HCT116 (cell line): ENCODE results near the gene CAMKK1. TPM values are rescaled to one million over a fixed set of nuclear protein-coding genes. Genes with fewer than 3 reads are reported as not detected.

Experiments used
- ATAC-seq: fragments of 200-7000 bp; cut with Tn5 transposase; 2 replicates; pipeline ENCODE4 v1.9.1; 2020; ENCODE audit warnings: mild to moderate bottlenecking, moderate library complexity
- BruUV-seq: library from RNA; stranded (reverse); fragments of 400-500 nt; replicated peaks from 2 replicates; lab custom pipeline; 2021; lab: Mats Ljungman, UMichigan
- CTCF ChIA-PET: fragments of 300-600 bp; sonication (Branson Sonifier 250); formaldehyde crosslinking; loops from one replicate; lab custom pipeline; 2021; ENCODE audit warnings: antibody characterized with exemption; lab: Charles Lee
- POLR2A ChIA-PET: fragments of 300-600, 350-600 bp; sonication (Branson Sonifier 250); formaldehyde crosslinking; loops from one replicate; lab custom pipeline; 2021; ENCODE audit warnings: antibody characterized with exemption; lab: Charles Lee
- RAD21 ChIA-PET, 2 experiments: fragments of 300-600 bp; sonication (Branson Sonifier 250); formaldehyde crosslinking; loops; one replicate each; lab custom pipeline; 2023; ENCODE audit warnings: low total read pairs in 2 of 2; ENCODE audit not compliant: uncharacterized antibody in 2 of 2, unreplicated experiment in 2 of 2, low non-redundant PET in 1 of 2; lab: Charles Lee
- DNase-seq: peaks from one replicate; pipeline ENCODE4 v3.0.0-alpha.2; 2010; ENCODE audit warnings: low read depth, low spot score
- H2AFZ ChIP-seq: fragments of 200-600 bp; shearing (Covaris generic), sonication (generic); 2 replicates; pipeline ENCODE4 v1.6.1; 2017; ENCODE audit warnings: low read depth, mixed run types, mixed read lengths, antibody characterized with exemption, low read length; ENCODE audit not compliant: poor library complexity, severe bottlenecking
- H3K27ac ChIP-seq: 2 replicates; pipeline ENCODE4 v1.5.1; 2012; ENCODE audit warnings: low read depth, low read length
- H3K27me3 ChIP-seq: fragments of 200-600 bp; sonication (generic); 2 replicates; pipeline ENCODE4 v1.6.1; 2016; ENCODE audit warnings: mixed run types, low read length, mixed read lengths; ENCODE audit not compliant: insufficient read depth
- H3K36me3 ChIP-seq, 2 experiments: fragments of 200-500 bp in 1 of 2; fragments of 200-600 bp in 1 of 2; sonication (Bioruptor generic) in 1 of 2; sonication (generic) in 1 of 2; 2 replicates each; pipeline versions ENCODE4 v1.5.1 to v1.6.1; 2014 to 2016; ENCODE audit warnings: low read length in 2 of 2, inconsistent platforms in 1 of 2, mixed read lengths in 1 of 2, mixed run types in 1 of 2; ENCODE audit not compliant: insufficient read depth in 2 of 2, control insufficient read depth in 1 of 2
- H3K4me1 ChIP-seq, 2 experiments: fragments of 200-600 bp in 1 of 2; sonication (generic) in 1 of 2; 2 replicates each; pipeline versions ENCODE4 v1.5.1 to v1.6.1; 2012 to 2017; ENCODE audit warnings: low read length in 2 of 2, inconsistent platforms in 1 of 2, mild to moderate bottlenecking in 1 of 2, mixed read lengths in 1 of 2, mixed run types in 1 of 2, moderate library complexity in 1 of 2; ENCODE audit not compliant: insufficient read depth in 2 of 2, control insufficient read depth in 1 of 2
- H3K4me2 ChIP-seq: fragments of 200-600 bp; sonication (generic); 2 replicates; pipeline ENCODE4 v1.6.1; 2017; ENCODE audit warnings: mixed run types, low read length, mixed read lengths
- H3K4me3 ChIP-seq, 2 experiments: fragments of 200-600 bp in 1 of 2; sonication (generic) in 1 of 2; replicated peaks in 1 of 2; 2 replicates each; pipeline ENCODE4 v1.5.1; 2011 to 2016; ENCODE audit warnings: low read length in 2 of 2, control low read depth in 1 of 2, low read depth in 1 of 2, mild to moderate bottlenecking in 1 of 2, mixed read lengths in 1 of 2, mixed run types in 1 of 2
- H3K79me2 ChIP-seq: fragments of 200-600 bp; sonication (generic); 2 replicates; pipeline ENCODE4 v1.6.1; 2017; ENCODE audit warnings: mild to moderate bottlenecking, mixed run types, low read length, moderate library complexity, mixed read lengths; ENCODE audit not compliant: insufficient read depth
- H3K9ac ChIP-seq: fragments of 200-600 bp; sonication (generic); 2 replicates; pipeline ENCODE4 v1.6.1; 2016; ENCODE audit warnings: low read length, mixed read lengths
- H3K9me2 ChIP-seq: fragments of 200-600 bp; sonication (generic), shearing (Covaris generic); 2 replicates; pipeline ENCODE4 v1.6.1; 2017; ENCODE audit warnings: mixed run types, mild to moderate bottlenecking, moderate library complexity; ENCODE audit not compliant: insufficient read depth
- H3K9me3 ChIP-seq, 2 experiments: fragments of 200-500 bp in 1 of 2; fragments of 200-600 bp in 1 of 2; sonication (Bioruptor generic) in 1 of 2; sonication (generic) in 1 of 2; 2 replicates each; pipeline ENCODE4 v1.6.1; 2014 to 2017; ENCODE audit warnings: low read length in 2 of 2, mixed read lengths in 2 of 2, inconsistent platforms in 1 of 2, low read depth in 1 of 2, mild to moderate bottlenecking in 1 of 2, mixed run types in 1 of 2, moderate library complexity in 1 of 2; ENCODE audit not compliant: control insufficient read depth in 1 of 2, insufficient read depth in 1 of 2
- H4K20me1 ChIP-seq: fragments of 200-600 bp; sonication (generic), shearing (Covaris generic); 2 replicates; pipeline ENCODE4 v1.6.1; 2017; ENCODE audit warnings: mixed run types, mild to moderate bottlenecking, moderate library complexity; ENCODE audit not compliant: insufficient read depth
- ATF3 ChIP-seq: IDR thresholded peaks from 2 replicates; pipeline ENCODE4 v1.6.1; 2012
- CBX3 ChIP-seq: IDR thresholded peaks from 2 replicates; pipeline ENCODE4 v1.6.1; 2012; ENCODE audit warnings: low read depth
- CEBPB ChIP-seq: IDR thresholded peaks from 2 replicates; pipeline ENCODE4 v1.6.1; 2012; ENCODE audit warnings: low read depth
- CTCF ChIP-seq, 3 experiments: fragments of 200-600 bp in 1 of 3; sonication (generic) in 1 of 3; IDR thresholded peaks in 2 of 3; conservative IDR thresholded peaks in 1 of 3; 2 replicates each; pipeline ENCODE4 v1.5.1; 2012 to 2017; ENCODE audit warnings: low read depth in 2 of 3, low read length in 2 of 3, antibody characterized with exemption in 1 of 3, borderline replicate concordance in 1 of 3, control low read depth in 1 of 3, mild to moderate bottlenecking in 1 of 3, mixed read lengths in 1 of 3, mixed run types in 1 of 3, moderate library complexity in 1 of 3; ENCODE audit not compliant: insufficient read depth in 1 of 3
- EGR1 ChIP-seq: IDR thresholded peaks from 2 replicates; pipeline ENCODE4 v1.6.1; 2012; ENCODE audit warnings: low read depth
- EZH2 ChIP-seq: fragments of 200-600 bp; sonication (generic); IDR thresholded peaks from 2 replicates; pipeline ENCODE4 v1.6.1; 2017; ENCODE audit warnings: antibody characterized with exemption, mixed run types
- EZH2phosphoT487 ChIP-seq: fragments of 200-600 bp; IDR thresholded peaks from 2 replicates; pipeline ENCODE4 v1.6.1; 2018; ENCODE audit warnings: antibody characterized with exemption, borderline replicate concordance
- FOSL1 ChIP-seq: IDR thresholded peaks from 2 replicates; pipeline ENCODE4 v1.6.1; 2012; ENCODE audit warnings: low read depth
- JUND ChIP-seq: IDR thresholded peaks from 2 replicates; pipeline ENCODE4 v1.6.1; 2012
- MAX ChIP-seq: IDR thresholded peaks from 2 replicates; pipeline ENCODE4 v1.6.1; 2012
- POLR2A ChIP-seq: IDR thresholded peaks from 2 replicates; pipeline ENCODE4 v1.7.0; 2011; ENCODE audit warnings: borderline replicate concordance; ENCODE audit not compliant: insufficient read depth, insufficient read length; ENCODE audit errors: extremely low read depth
- POLR2AphosphoS5 ChIP-seq: IDR thresholded peaks from 2 replicates; pipeline ENCODE4 v1.6.1; 2011; ENCODE audit warnings: mild to moderate bottlenecking, low read depth, low read length, moderate library complexity
- RAD21 ChIP-seq: IDR thresholded peaks from 2 replicates; pipeline ENCODE4 v1.6.1; 2012; ENCODE audit warnings: low read depth, mild to moderate bottlenecking
- SP1 ChIP-seq: IDR thresholded peaks from 2 replicates; pipeline ENCODE4 v1.6.1; 2012; ENCODE audit warnings: low read depth
- SRF ChIP-seq: IDR thresholded peaks from 2 replicates; pipeline ENCODE4 v1.6.1; 2012; ENCODE audit warnings: low read depth
- TCF7L2 ChIP-seq: IDR thresholded peaks from 2 replicates; pipeline ENCODE4 v1.7.0; 2011; ENCODE audit warnings: borderline replicate concordance, inconsistent platforms; ENCODE audit not compliant: insufficient read depth, insufficient read length; ENCODE audit errors: extremely low read depth
- YY1 ChIP-seq: IDR thresholded peaks from 2 replicates; pipeline ENCODE4 v1.6.1; 2011; ENCODE audit warnings: low read length, low read depth, moderate library complexity, mild to moderate bottlenecking; ENCODE audit not compliant: insufficient replicate concordance; ENCODE audit errors: extremely low read depth
- ZBTB33 ChIP-seq: IDR thresholded peaks from 2 replicates; pipeline ENCODE4 v1.6.1; 2011; ENCODE audit warnings: mild to moderate bottlenecking, low read length, moderate library complexity; ENCODE audit not compliant: insufficient replicate concordance; ENCODE audit errors: extremely low read depth
- ZFX ChIP-seq: fragments of 450-650 bp; IDR thresholded peaks from 2 replicates; pipeline ENCODE4 v1.6.1; 2017
- ZNF274 ChIP-seq: fragments of 200-500 bp; sonication (Bioruptor generic); IDR thresholded peaks from 2 replicates; pipeline ENCODE4 v1.6.1; 2014; ENCODE audit warnings: mild to moderate bottlenecking, low read depth, low read length, inconsistent platforms
- intact Hi-C: fragments of 100-400 bp; cut with micrococcal nuclease; formaldehyde crosslinking; loops from 2 replicates; pipeline ENCODE4 v1.10.0; 2022
- total RNA-seq: library from RNA; stranded (reverse); gene quantifications from one replicate; pipeline ENCODE4 v1.2.1, GENCODE V29; 2021; ENCODE audit not compliant: unreplicated experiment

CAMKK1 gene
- total RNA-seq, 1 experiment from 2014 or later = 10.6 TPM

- TF ChIP-seq JUND (no peak), SRF (no peak), ZFX (no peak), CEBPB (no peak), ATF3 (no peak), MAX (no peak), POLR2A (no peak)
- TF ChIP-seq, all 23 proteins: peak for 0
Measured at GRCh38 chr17:3859940-3860339, 32.9 kb downstream of the CAMKK1 start (continued).

GRCh38 chr17:3857261-3858105, 35.4 kb downstream of the CAMKK1 start:
- no peak overlapping the region for H3K9ac ChIP-seq
- H3K9me3 ChIP-seq = no peaks in the 10 kb centered on the region
- H3K4me3 ChIP-seq = no peak overlapping the region
- peaks cover 0 to 8% of the 10 kb centered on the region in 2 experiments; a peak in 1 of 4 replicates for H3K36me3 ChIP-seq
- BruUV-seq = no TSS peak
- no peaks in the 10 kb centered on the region for H4K20me1 ChIP-seq
- DNase-seq = no peak
- no peak overlapping the region for H2AFZ ChIP-seq
- POLR2A ChIA-PET = no interaction called here
- no peaks in the 10 kb centered on the region for H3K79me2 ChIP-seq
- H3K9me2 ChIP-seq = no peaks in the 10 kb centered on the region
- H3K4me1 ChIP-seq = no peaks in the 10 kb centered on the region
- H3K27ac ChIP-seq = no peak overlapping the region
- intact Hi-C loops = no loop called here
- ATAC-seq = no peak
- CTCF ChIA-PET = interaction anchor here (2.0 kb wide), 1 partner anchor 11 kb away, joined by 8 read pairs; the partner anchor contains the start of gene NCBP3
- H3K4me2 ChIP-seq = no peak overlapping the region
- RAD21 ChIA-PET = no interaction called here
- H3K27me3 ChIP-seq = no peaks in the 10 kb centered on the region
- TF ChIP-seq TCF7L2 (no peak), SRF (no peak), EZH2 (no peak), RAD21 (no peak), ZBTB33 (no peak), CEBPB (no peak), ATF3 (no peak), POLR2AphosphoS5 (no peak), ZFX (no peak), FOSL1 (no peak), EZH2phosphoT487 (no peak), ZNF274 (no peak), CTCF (IDR thresholded peaks at IDR 0.05 in 2 of 3, conservative IDR thresholded peaks at IDR 0.05 in 1 of 3; ENCODE audit: borderline replicate concordance in 1 of 3, insufficient read depth in 1 of 3, low read depth in 2 of 3, low read length in 2 of 3) (no peak), SP1 (no peak), YY1 (no peak), EGR1 (no peak), CBX3 (no peak)
